HG02943 (cell line): ENCODE measurements around the gene GARIN5A.

Experiments used
- ATAC-seq: cut with Tn5 transposase; IDR thresholded peaks from one replicate; pipeline ENCODE4 v1.9.1; 2021; ENCODE audit warnings: mild to moderate bottlenecking, low read depth, moderate library complexity; ENCODE audit not compliant: unreplicated experiment

The GARIN5A gene

GRCh38 chr19:50509366-50509765 lies 32.7 kb upstream of the GARIN5A start:
- no peak for ATAC-seq

GRCh38 chr19:50508843-50509190 lies 32.2 kb upstream of the GARIN5A start:
- no peak for ATAC-seq

DNA sequence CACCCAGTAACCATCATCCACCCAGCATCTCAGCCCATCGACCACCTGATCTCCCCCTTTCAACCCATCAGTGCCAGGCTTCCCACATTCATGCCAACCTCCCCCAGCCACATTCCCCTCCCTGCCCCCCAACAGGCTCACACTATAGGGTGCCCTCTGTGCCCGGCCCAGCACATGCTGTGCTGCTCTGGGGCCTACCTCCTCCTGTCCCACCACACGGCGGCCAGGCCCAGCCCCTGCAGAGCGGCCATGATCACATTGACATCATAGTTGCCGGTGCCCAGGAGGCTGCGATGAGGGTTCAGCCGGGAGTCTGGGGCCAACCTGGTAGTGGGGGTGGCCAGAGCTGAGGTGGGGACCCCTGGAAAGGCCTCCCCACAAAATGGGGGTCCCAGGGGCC lies 30.7 kb upstream of the GARIN5A start:
- ATAC-seq = no peak

DNA sequence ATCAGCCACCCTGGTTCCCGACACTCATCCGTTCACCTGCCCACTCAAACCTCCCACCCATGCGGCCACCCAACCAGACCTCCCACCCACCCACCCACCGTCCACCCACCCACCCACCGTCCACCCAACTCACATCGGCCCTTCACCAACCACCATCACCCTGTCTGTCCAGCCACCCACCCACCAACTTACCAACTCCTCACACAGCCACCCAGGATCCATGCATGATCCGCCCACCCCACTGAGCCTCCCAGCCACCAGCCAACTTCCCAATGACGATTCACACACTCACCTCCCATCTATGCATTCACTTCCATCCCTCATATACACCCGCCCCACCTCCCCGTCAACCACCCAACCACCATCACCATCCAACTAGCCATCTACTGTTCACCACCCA lies 30.1 kb upstream of the GARIN5A start:
- no peak for ATAC-seq

DNA sequence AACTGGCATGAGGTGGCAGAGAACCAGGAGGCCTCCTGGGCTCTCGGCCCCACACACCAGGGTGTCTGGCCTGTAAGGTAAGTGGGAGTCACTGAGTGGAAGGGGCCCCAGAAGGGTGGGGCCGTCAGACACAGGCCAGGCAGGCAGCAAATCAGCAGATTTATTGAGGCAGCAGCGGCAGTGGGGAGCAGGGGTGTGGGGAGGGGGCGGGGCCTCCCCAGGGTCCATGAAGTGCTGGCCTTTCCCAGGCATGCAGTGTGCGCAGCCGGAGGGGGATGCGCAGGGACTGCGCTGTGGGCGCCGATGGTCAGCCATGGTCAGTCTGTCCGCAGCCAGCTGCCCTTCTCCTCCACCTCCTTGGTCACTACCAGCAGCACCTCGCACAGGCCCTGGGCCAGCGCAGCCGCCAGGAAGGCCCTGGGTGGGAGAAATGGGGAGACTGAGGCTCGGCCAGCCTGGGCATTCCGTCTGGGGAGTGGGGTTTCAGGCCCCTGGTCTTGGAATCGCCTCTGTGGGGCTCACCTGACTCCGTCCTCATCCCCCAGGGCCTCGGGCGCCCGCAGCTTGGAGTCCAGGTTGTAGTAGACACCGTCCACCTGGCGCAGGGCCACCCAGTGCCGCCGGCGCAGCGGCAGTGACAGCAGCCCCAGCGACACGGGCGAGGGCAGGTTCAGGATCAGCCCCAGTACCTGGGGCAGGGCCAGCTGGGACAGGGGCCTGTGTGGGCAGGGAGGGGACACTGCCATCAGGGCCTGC lies 29.4 kb upstream of the GARIN5A start:
- ATAC-seq = no peak

DNA sequence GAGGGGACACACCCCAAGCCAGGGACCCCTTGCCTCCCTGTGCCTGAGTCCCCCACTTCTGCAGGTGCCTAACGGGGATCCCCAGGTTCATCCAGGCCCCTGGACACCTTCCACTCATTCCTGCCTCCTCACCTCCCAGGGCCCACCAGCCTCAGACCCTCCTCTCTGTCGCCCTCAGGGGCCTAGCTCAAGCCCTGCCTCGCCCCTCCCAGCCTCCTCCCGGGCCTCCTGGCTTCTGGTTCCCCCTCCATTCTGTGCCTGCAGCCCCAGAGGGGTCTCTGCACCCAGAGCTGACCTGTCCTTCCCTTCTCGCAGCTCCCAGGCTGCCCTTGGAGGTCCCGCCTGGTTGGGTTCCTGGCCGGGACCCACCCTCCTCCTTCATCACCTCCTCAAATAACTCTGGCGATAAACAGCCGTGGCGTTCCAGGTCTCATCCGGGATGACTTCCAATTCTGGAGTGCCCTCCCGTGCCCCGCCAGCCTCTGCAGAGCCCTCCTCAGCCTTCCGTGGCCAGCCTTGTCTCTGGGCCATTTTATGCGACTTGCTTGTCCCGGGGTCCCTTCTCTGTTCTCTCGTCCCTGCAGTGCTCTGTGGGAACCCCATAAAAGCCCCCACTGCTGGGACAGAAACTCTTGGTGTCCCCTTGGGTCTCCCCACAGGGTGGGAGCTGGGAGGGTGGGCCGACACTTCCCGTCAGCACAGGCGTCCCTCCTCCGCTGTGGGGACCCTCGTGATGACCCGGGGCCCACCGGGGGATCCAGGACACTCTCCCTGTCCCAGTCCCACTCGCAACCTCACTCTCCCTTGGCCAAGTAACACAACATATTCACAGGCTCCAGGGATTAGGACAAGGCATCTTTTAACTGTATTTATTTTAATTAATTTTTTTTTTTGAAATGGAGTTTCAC lies 25.2 kb upstream of the GARIN5A start:
- ATAC-seq = no peak

DNA sequence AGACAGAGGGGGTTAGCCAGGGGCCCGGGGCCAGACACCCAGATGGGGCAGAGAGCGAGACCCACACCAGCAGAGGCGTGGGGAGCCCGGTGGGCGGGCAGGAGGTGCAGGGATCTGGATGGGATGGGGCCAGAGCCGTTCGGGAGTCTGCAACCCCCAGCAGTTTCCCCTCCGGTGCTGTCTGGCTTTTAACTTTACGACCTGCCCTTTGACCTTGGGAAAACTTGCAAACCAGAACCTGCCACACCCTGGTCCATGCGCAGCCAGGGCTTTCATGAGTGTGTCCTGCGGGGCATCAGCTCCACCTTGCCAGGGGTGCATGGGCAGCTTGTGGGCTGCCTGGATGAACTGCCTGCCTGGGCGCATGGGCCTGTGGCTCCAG lies 24.5 kb upstream of the GARIN5A start:
- no peak for ATAC-seq

- ATAC-seq = no peak
These were observed 24.1 kb upstream of the GARIN5A start for GRCh38 chr19:50500753-50501151.

DNA sequence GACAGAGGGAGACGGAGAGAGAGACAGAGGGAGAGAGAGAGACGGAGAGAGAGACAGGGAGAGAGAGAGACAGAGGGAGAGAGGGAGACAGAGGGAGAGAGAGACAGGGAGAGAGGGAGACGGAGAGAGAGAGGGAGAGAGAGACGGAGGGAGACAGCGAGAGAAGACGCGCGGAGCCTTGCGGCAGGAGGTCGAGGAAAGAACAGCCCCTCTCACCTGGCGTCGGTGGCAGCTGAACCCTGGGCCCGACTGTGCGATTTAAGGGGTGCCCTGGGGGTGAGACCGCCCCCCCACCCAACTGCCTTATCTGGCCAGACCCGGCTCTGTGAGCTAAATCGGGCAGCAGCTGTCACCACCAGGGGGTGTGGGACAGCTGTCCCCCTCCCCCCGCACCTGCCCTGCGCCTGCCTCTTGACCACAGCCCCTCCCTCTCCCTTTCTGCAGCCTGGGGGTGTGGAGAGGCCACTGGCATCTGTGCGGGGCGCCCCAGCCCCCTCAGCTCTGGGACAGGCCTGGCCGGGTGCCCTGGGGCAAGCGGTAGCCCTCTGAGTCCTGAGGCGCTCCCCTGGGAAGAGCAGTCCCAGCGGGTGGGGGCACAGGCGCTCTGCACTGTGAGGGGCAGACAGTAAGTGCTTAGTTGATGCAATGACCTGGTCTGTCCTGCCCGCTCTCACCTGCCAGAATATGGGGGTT lies 23.6 kb upstream of the GARIN5A start:
- no peak for ATAC-seq

- ATAC-seq = no peak
These were observed 21.8 kb upstream of the GARIN5A start for GRCh38 chr19:50498219-50499056.

DNA sequence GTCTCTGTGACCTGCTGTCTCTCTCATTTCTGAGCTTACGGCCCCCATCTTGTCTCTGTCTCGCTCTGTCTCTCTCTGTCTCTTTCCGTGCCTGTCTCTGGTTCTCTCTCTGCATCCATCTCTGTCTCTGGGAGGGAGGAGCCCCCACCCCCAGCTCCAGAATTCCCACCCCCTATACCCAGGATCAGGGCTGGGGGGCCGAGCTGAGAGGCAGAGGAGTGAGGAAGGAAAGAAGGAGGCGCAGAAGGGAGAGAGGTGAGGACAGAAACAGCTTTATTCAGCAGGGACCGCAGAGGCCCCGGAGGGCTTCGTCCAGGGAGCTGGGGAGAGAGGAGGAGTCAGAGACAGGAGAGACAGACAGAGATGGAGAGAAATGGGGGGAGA lies 20.4 kb upstream of the GARIN5A start:
- no peak for ATAC-seq

DNA sequence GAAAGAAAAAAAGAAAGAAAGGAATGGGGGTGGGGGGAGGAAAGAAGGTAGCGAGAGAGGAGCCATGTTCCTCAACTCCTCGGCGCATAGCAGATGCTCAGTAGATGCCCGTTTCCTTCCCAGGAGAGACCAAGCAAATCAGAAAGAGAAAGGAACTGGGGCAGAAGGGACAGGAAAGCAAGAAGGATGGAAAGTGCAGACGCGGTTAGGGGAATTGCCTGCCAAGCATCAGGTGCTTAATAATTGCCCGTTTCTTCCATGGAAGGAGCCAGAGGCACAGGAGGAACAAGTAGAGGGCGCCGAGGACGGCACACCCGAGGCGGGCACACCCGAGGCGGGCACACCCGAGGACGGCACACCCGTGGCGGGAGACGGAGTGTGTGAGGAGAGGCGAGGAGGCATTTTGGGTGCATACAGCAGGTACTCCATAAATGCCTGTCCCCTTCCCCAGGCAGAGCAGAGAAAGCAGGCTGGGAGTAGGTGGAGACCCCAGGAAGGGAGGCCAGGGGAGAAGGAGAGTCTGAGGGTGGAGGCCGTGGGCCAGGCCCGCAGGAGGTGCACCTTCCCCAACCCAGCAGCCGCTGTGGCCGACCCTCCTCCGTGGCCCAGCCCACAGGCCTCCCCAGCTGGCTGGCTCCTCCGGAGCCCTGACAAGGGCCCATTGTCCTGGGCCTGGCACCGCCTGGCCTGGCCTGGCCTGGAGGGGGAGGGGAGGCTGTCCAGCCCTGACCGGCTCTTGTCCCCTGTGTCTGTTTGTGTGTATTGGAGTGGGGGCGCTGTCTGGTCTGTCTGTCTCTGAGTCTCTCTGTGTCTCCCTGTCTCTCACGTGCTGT lies 19.8 kb upstream of the GARIN5A start:
- ATAC-seq = no peak

DNA sequence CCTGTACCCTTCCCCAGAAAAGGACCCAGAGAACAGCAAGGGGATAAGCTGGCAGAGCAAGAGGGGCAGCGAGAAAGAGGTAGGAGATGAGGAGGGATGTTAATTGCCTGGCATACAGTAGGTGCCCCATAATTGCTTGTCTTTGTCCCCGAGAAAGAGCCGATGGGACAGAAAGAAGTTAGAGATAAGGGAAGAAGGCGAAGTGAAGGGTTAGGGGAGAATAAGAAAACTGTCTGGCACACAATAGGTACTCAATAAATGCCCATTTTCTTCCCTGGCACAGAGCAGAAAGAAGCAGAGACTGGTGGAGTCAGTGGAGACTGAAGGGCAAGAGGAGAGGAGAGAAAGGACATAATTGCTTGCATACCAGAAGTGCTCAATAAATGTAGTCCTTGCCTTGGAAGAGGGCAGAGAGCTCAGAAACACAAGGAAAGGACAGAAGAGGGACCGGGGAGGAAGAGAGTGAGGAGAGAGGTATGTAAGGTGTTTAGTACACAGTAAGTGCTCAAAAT lies 18.4 kb upstream of the GARIN5A start:
- no peak for ATAC-seq

GRCh38 chr19:50494186-50495019 lies 17.8 kb upstream of the GARIN5A start:
- no peak for ATAC-seq

DNA sequence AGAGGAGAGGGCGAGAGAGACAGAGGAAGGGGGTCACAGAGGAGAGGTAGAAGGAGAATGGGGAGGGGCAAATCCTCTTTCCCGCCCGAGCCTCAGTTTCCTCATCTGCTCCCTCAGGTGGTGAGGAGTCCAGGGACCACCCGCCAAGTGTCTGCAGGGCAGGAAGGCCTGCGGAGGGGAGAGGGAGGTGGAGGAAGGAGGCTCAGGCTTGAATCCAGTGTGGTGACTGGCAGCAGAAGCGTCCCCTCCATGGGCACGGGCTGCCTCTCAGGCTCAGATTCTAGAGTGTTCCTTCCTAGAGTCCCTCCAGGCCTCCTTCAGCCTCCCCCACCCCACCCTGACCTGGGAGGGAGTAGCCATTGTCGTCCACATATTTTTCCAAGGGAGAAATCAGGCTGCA lies 16.5 kb upstream of the GARIN5A start:
- no peak for ATAC-seq

DNA sequence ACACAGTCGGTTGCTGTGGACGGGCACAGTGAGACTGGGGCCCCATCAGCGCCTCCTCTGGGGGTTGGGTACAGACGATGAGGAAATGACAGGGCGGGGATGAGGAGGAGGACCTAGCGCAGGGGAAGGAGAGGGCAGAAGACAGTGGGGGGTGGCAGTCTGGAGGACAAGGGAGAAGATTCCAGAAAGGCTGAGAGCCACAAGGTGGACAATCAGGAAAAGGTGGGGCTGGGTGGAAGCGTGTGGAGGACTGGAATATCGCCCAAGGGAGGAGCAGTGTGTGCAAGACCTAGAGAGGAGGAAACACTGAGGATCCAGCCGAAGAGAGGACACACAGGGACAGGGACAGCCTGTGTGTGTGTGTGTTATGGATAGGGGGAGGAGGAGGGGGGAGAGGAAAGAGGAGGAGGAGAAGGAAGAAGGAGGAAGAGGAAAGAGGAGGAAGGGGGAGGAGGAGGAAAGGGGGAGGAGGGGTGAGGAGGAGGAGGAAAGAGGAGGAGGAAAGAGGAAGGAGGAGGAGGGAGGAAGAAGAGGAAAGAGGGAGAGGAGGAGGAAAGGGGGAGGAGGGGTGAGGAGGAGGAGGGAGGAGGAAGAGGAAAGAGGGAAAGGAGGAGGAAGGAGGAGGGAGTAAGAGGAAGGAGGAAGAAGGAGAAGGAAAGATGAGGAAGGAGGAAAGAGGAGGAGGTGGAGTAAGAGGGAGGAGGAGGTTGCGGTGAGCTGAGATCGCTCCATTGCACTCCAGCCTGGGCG lies 15.8 kb upstream of the GARIN5A start:
- no peak for ATAC-seq

GRCh38 chr19:50490991-50491472 lies 14.4 kb upstream of the GARIN5A start:
- ATAC-seq = no peak

- ATAC-seq = no peak
These were observed 13.8 kb upstream of the GARIN5A start for GRCh38 chr19:50490411-50490811.
